Limb (tissue), 2 donors: ENCODE results near the gene FHAD1.
"Not testable (repeated sequence)": the region's sequence is repeated elsewhere in the genome, so short reads cannot be mapped to it uniquely, and the experiment has no call there.

Source experiments
- DNase-seq, 2 donors: peaks; one replicate each; pipeline ENCODE4 v3.0.0-alpha.2; 2016; ENCODE audit errors: extremely low spot score in 2 of 2

Gene FHAD1

GRCh38 chr1:15276691-15277446, 29.8 kb downstream of the FHAD1 start:
- DNase-seq = no peak

GRCh38 chr1:15277447-15277838, 30.4 kb downstream of the FHAD1 start:
- DNase-seq = no peak

GRCh38 chr1:15277933-15278332, 30.9 kb downstream of the FHAD1 start:
- no peak for DNase-seq

GRCh38 chr1:15279576-15280230, 32.7 kb downstream of the FHAD1 start:
- no peak for DNase-seq

GRCh38 chr1:15280416-15280815, 33.4 kb downstream of the FHAD1 start:
- DNase-seq = no peak

GRCh38 chr1:15282038-15282437, 35.0 kb downstream of the FHAD1 start:
- no peak for DNase-seq

GRCh38 chr1:15282810-15283474, 35.9 kb downstream of the FHAD1 start:
- DNase-seq = peak in 1 of 2 donors; percentile 2

- no peak for DNase-seq
Measured at GRCh38 chr1:15283526-15283925, 36.5 kb downstream of the FHAD1 start.

GRCh38 chr1:15286452-15286851, 39.4 kb downstream of the FHAD1 start:
- DNase-seq = no peak

- no peak for DNase-seq
Measured at GRCh38 chr1:15287035-15287979, 40.3 kb downstream of the FHAD1 start.

- peak in 1 of 2 donors; percentile 28 for DNase-seq
Measured at GRCh38 chr1:15288173-15288926, 41.3 kb downstream of the FHAD1 start.

GRCh38 chr1:15289251-15289651, 42.2 kb downstream of the FHAD1 start:
- peak in 1 of 2 donors; percentile 6 for DNase-seq

GRCh38 chr1:15290382-15290781, 43.4 kb downstream of the FHAD1 start:
- DNase-seq = no peak

GRCh38 chr1:15295696-15296095, 48.7 kb downstream of the FHAD1 start:
- no peak for DNase-seq

- DNase-seq = no peak
Measured at GRCh38 chr1:15296585-15297321, 49.7 kb downstream of the FHAD1 start.

GRCh38 chr1:15297975-15298374, 51.0 kb downstream of the FHAD1 start:
- DNase-seq = not testable (repeated sequence)

GRCh38 chr1:15299179-15299578, 52.2 kb downstream of the FHAD1 start:
- DNase-seq = no peak

- no peak for DNase-seq
Measured at GRCh38 chr1:15299806-15300205, 52.8 kb downstream of the FHAD1 start.

- no peak for DNase-seq
Measured at GRCh38 chr1:15303935-15304334, 56.9 kb downstream of the FHAD1 start.
